ENCODE data around the gene DLG5.
A peak's percentile ranks its signal among the peaks of the same experiment; 100 is the strongest.

DLG5 gene

GRCh38 chr10:77959384-77959783, 32.8 kb upstream of the DLG5 start:
- H3K23ac ChIP-seq (ENCODE audit: low read length in 2 of 2): no peak overlapping the region
- DNase-seq: no peak
- no peaks in the 10 kb centered on the region for H3K4me1 ChIP-seq (ENCODE audit: control insufficient read depth, insufficient read depth, low read depth, low read length)
- H3K4me2 ChIP-seq (ENCODE audit: low read length, poor library complexity, severe bottlenecking): no peak overlapping the region
- no peak overlapping the region for H3K9ac ChIP-seq (ENCODE audit: low read length)
- no peak overlapping the region for H4K91ac ChIP-seq (ENCODE audit: low read length)
- no peak overlapping the region for H4K8ac ChIP-seq (ENCODE audit: low read length)
- no peak overlapping the region for H2AK5ac ChIP-seq (ENCODE audit: low read length, severe bottlenecking)
- H2BK15ac ChIP-seq (ENCODE audit: low read depth, poor library complexity, severe bottlenecking): no peak overlapping the region
- H3K4me3 ChIP-seq (ENCODE audit: insufficient read depth in 1 of 2, low read depth in 1 of 2, low read length in 2 of 2): no peak overlapping the region
- H3K36me3 ChIP-seq (ENCODE audit: control insufficient read depth in 1 of 2, insufficient read depth in 2 of 2, low read depth in 1 of 2, low read length in 2 of 2): no peaks in the 10 kb centered on the region
- H2BK120ac ChIP-seq (ENCODE audit: low read depth, low read length): no peak overlapping the region
- H2BK12ac ChIP-seq (ENCODE audit: low read length in 2 of 2): no peak overlapping the region
- H2BK5ac ChIP-seq (ENCODE audit: low read depth, low read length, poor library complexity, severe bottlenecking): no peak overlapping the region
- H3K27ac ChIP-seq (ENCODE audit: low read length, poor library complexity, severe bottlenecking): no peak overlapping the region
- no peak overlapping the region for H3K14ac ChIP-seq (ENCODE audit: low read length in 2 of 2)
- H3K79me1 ChIP-seq (replicated peaks; ENCODE audit: low read length, poor library complexity, severe bottlenecking): no peaks in the 10 kb centered on the region
- H3K4ac ChIP-seq (ENCODE audit: low read depth in 1 of 2, low read length in 2 of 2): no peak overlapping the region
- 95% methylated on average over 4 of the region's 4 CpGs for WGBS
- no peak overlapping the region for H2AFZ ChIP-seq (ENCODE audit: low read depth, low read length)
- H3K9me3 ChIP-seq (ENCODE audit: control insufficient read depth, low read length): peaks cover 10% of the 10 kb centered on the region
- no peak overlapping the region for H3K18ac ChIP-seq (ENCODE audit: low read depth in 1 of 2, low read length in 2 of 2)
- no peaks in the 10 kb centered on the region for H3K27me3 ChIP-seq (ENCODE audit: control insufficient read depth in 1 of 2, insufficient read depth in 1 of 2, low read length in 2 of 2)

DNA sequence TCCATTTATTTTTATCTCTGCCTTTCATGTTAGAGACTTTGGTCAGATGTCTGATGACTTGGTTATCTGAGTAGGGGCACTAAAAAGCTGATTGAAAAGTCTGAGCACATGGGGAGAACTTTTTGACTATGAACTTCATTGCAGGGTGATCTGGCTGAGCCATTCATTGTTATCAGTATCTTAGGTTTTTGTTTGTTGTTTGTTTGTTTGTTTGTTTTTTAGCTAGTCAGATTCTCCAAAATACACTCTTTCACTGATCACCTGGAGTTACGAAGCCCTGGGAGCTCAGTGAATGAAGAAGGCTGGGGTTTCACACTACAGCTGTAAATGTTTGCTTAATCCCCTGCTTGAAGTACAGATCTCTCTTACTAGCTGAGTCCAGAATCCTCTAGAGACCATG, 28.6 kb upstream of the DLG5 start:
- H3K9ac ChIP-seq (ENCODE audit: low read length): no peak overlapping the region
- H3K18ac ChIP-seq (ENCODE audit: low read depth in 1 of 2, low read length in 2 of 2): no peak overlapping the region
- DNase-seq: no peak
- H3K27me3 ChIP-seq (ENCODE audit: control insufficient read depth in 1 of 2, insufficient read depth in 1 of 2, low read length in 2 of 2): no peaks in the 10 kb centered on the region
- no peak overlapping the region for H3K4me3 ChIP-seq (ENCODE audit: insufficient read depth in 1 of 2, low read depth in 1 of 2, low read length in 2 of 2)
- H2BK12ac ChIP-seq (ENCODE audit: low read length in 2 of 2): no peak overlapping the region
- H3K4me2 ChIP-seq (ENCODE audit: low read length, poor library complexity, severe bottlenecking): no peak overlapping the region
- no peak overlapping the region for H2AFZ ChIP-seq (ENCODE audit: low read depth, low read length)
- H3K4me1 ChIP-seq (ENCODE audit: control insufficient read depth, insufficient read depth, low read depth, low read length): no peaks in the 10 kb centered on the region
- H3K9me3 ChIP-seq (ENCODE audit: control insufficient read depth, low read length): peaks cover 26% of the 10 kb centered on the region
- H3K27ac ChIP-seq (ENCODE audit: low read length, poor library complexity, severe bottlenecking): no peak overlapping the region
- H3K4ac ChIP-seq (ENCODE audit: low read depth in 1 of 2, low read length in 2 of 2): no peak overlapping the region
- no peak overlapping the region for H2BK120ac ChIP-seq (ENCODE audit: low read depth, low read length)
- H3K14ac ChIP-seq (ENCODE audit: low read length in 2 of 2): no peak overlapping the region
- H2BK15ac ChIP-seq (ENCODE audit: low read depth, poor library complexity, severe bottlenecking): no peak overlapping the region
- no peak overlapping the region for H2BK5ac ChIP-seq (ENCODE audit: low read depth, low read length, poor library complexity, severe bottlenecking)
- no peak overlapping the region for H2AK5ac ChIP-seq (ENCODE audit: low read length, severe bottlenecking)
- H3K36me3 ChIP-seq (ENCODE audit: control insufficient read depth in 1 of 2, insufficient read depth in 2 of 2, low read depth in 1 of 2, low read length in 2 of 2): no peaks in the 10 kb centered on the region
- no peak overlapping the region for H4K91ac ChIP-seq (ENCODE audit: low read length)
- H3K23ac ChIP-seq (ENCODE audit: low read length in 2 of 2): no peak overlapping the region
- no peak overlapping the region for H4K8ac ChIP-seq (ENCODE audit: low read length)
- H3K79me1 ChIP-seq (replicated peaks; ENCODE audit: low read length, poor library complexity, severe bottlenecking): no peaks in the 10 kb centered on the region
- 67% methylated on average over 1 of the region's 1 CpG for WGBS

- peak overlapping the region in 1 of 2 experiments; percentile 24 for H3K4ac ChIP-seq (ENCODE audit: low read depth in 1 of 2, low read length in 2 of 2)
- H3K4me2 ChIP-seq (ENCODE audit: low read length, poor library complexity, severe bottlenecking): no peak overlapping the region
- H3K9ac ChIP-seq (ENCODE audit: low read length): no peak overlapping the region
- no peaks in the 10 kb centered on the region for H3K27me3 ChIP-seq (ENCODE audit: control insufficient read depth in 1 of 2, insufficient read depth in 1 of 2, low read length in 2 of 2)
- no peak overlapping the region for H3K4me3 ChIP-seq (ENCODE audit: insufficient read depth in 1 of 2, low read depth in 1 of 2, low read length in 2 of 2)
- H3K79me1 ChIP-seq (replicated peaks; ENCODE audit: low read length, poor library complexity, severe bottlenecking): no peaks in the 10 kb centered on the region
- peaks cover 5% of the 10 kb centered on the region for H3K4me1 ChIP-seq (ENCODE audit: control insufficient read depth, insufficient read depth, low read depth, low read length)
- H3K23ac ChIP-seq (ENCODE audit: low read length in 2 of 2): no peak overlapping the region
- H3K9me3 ChIP-seq (ENCODE audit: control insufficient read depth, low read length): peaks cover 26% of the 10 kb centered on the region
- WGBS: 6% methylated on average over 6 of the region's 7 CpGs
- no peak overlapping the region for H2BK5ac ChIP-seq (ENCODE audit: low read depth, low read length, poor library complexity, severe bottlenecking)
- peak; percentile 34 for DNase-seq
- peak overlapping the region; percentile 73 for H2AFZ ChIP-seq (ENCODE audit: low read depth, low read length)
- no peak overlapping the region for H2BK15ac ChIP-seq (ENCODE audit: low read depth, poor library complexity, severe bottlenecking)
- peak overlapping the region; percentile 62 for H4K8ac ChIP-seq (ENCODE audit: low read length)
- peak overlapping the region; percentile 77 for H3K27ac ChIP-seq (ENCODE audit: low read length, poor library complexity, severe bottlenecking)
- H3K36me3 ChIP-seq (ENCODE audit: control insufficient read depth in 1 of 2, insufficient read depth in 2 of 2, low read depth in 1 of 2, low read length in 2 of 2): no peaks in the 10 kb centered on the region
- H2BK120ac ChIP-seq (ENCODE audit: low read depth, low read length): no peak overlapping the region
- no peak overlapping the region for H3K14ac ChIP-seq (ENCODE audit: low read length in 2 of 2)
- no peak overlapping the region for H2AK5ac ChIP-seq (ENCODE audit: low read length, severe bottlenecking)
- peak overlapping the region in 1 of 2 experiments; percentile 69 for H3K18ac ChIP-seq (ENCODE audit: low read depth in 1 of 2, low read length in 2 of 2)
- H4K91ac ChIP-seq (ENCODE audit: low read length): peak overlapping the region; percentile 9
- H2BK12ac ChIP-seq (ENCODE audit: low read length in 2 of 2): peak overlapping the region; percentile 37 to 78
These were observed 22.6 kb upstream of the DLG5 start for GRCh38 chr10:77949167-77949566.

GRCh38 chr10:77946084-77946483, 19.5 kb upstream of the DLG5 start:
- Histone ChIP-seq H3K27ac (ENCODE audit: low read length, poor library complexity, severe bottlenecking) (no peak overlapping the region), H2BK120ac (ENCODE audit: low read depth, low read length) (no peak overlapping the region), H3K14ac (ENCODE audit: low read length in 2 of 2) (no peak overlapping the region), H2AFZ (ENCODE audit: low read depth, low read length) (no peak overlapping the region), H2BK5ac (ENCODE audit: low read depth, low read length, poor library complexity, severe bottlenecking) (no peak overlapping the region), H3K27me3 (ENCODE audit: control insufficient read depth in 1 of 2, insufficient read depth in 1 of 2, low read length in 2 of 2) (no peaks in the 10 kb centered on the region), H4K91ac (ENCODE audit: low read length) (no peak overlapping the region), H3K4me1 (ENCODE audit: control insufficient read depth, insufficient read depth, low read depth, low read length) (peaks cover 12% of the 10 kb centered on the region), H3K79me1 (replicated peaks; ENCODE audit: low read length, poor library complexity, severe bottlenecking) (no peaks in the 10 kb centered on the region), H3K4ac (ENCODE audit: low read depth in 1 of 2, low read length in 2 of 2) (no peak overlapping the region), H3K23ac (ENCODE audit: low read length in 2 of 2) (no peak overlapping the region), H3K36me3 (ENCODE audit: control insufficient read depth in 1 of 2, insufficient read depth in 2 of 2, low read depth in 1 of 2, low read length in 2 of 2) (no peaks in the 10 kb centered on the region), H2AK5ac (ENCODE audit: low read length, severe bottlenecking) (no peak overlapping the region), H3K9ac (ENCODE audit: low read length) (no peak overlapping the region), H2BK12ac (ENCODE audit: low read length in 2 of 2) (peak overlapping the region in 1 of 2 experiments; percentile 68), H3K18ac (ENCODE audit: low read depth in 1 of 2, low read length in 2 of 2) (no peak overlapping the region), H3K9me3 (ENCODE audit: control insufficient read depth, low read length) (peaks cover 8% of the 10 kb centered on the region), H3K4me2 (ENCODE audit: low read length, poor library complexity, severe bottlenecking) (no peak overlapping the region), H4K8ac (ENCODE audit: low read length) (no peak overlapping the region), H2BK15ac (ENCODE audit: low read depth, poor library complexity, severe bottlenecking) (no peak overlapping the region), H3K4me3 (ENCODE audit: insufficient read depth in 1 of 2, low read depth in 1 of 2, low read length in 2 of 2) (no peak overlapping the region)
- WGBS: 91% methylated on average over 1 of the region's 2 CpGs
- no peak for DNase-seq
